B cell (primary cell): Measurements from ENCODE around the gene RNF224. TPM values are rescaled to one million over a fixed set of nuclear protein-coding genes. Genes with fewer than 3 reads are reported as not detected.

ENCODE experiments used
- ATAC-seq: fragments of 200-7000 bp; cut with Tn5 transposase; one replicate; pipeline ENCODE4 v1.10.0; 2021; ENCODE audit warnings: low read depth, mild to moderate bottlenecking, moderate number of reproducible peaks, moderate library complexity
- CTCF ChIA-PET: fragments of 350-600 bp; sonication (Branson Sonifier 250); formaldehyde crosslinking; loops from one replicate; lab custom pipeline; 2021; ENCODE audit warnings: antibody characterized with exemption, inconsistent platforms; lab: Charles Lee
- POLR2A ChIA-PET: fragments of 350-600 bp; sonication (Branson Sonifier 250); formaldehyde crosslinking; loops from one replicate; lab custom pipeline; 2021; ENCODE audit warnings: antibody characterized with exemption; lab: Charles Lee
- DNase-seq: peaks from one replicate; pipeline ENCODE4 v3.0.0; 2013
- H2AFZ ChIP-seq: 2 replicates; pipeline ENCODE4 v1.6.1; 2012; ENCODE audit warnings: mild to moderate bottlenecking, low read depth, low read length; ENCODE audit not compliant: insufficient read depth, poor library complexity, severe bottlenecking
- H3K27ac ChIP-seq, 2 donors: 1 replicate in 1 of 2; 2 replicates in 1 of 2; pipeline ENCODE4 v1.5.1; 2012 to 2013; ENCODE audit warnings: low read length in 2 of 2, mild to moderate bottlenecking in 2 of 2, moderate library complexity in 1 of 2
- H3K27me3 ChIP-seq, 4 experiments: fragments of 200-600 bp in 1 of 4; sonication (generic) in 1 of 4; replicated peaks in 1 of 4; 1 replicate in 2 of 4; 2 replicates in 2 of 4; pipeline versions ENCODE4 v1.6.1 to v1.7.0; 2013 to 2016; ENCODE audit warnings: low read length in 3 of 4, mild to moderate bottlenecking in 2 of 4, mixed read lengths in 1 of 4, moderate library complexity in 1 of 4; ENCODE audit not compliant: insufficient read depth in 4 of 4, control insufficient read depth in 3 of 4; ENCODE audit errors: control extremely low read depth in 1 of 4
- H3K36me3 ChIP-seq, 2 experiments: replicated peaks in 1 of 2; 1 replicate in 1 of 2; 2 replicates in 1 of 2; pipeline versions ENCODE4 v1.6.1 to v1.7.1; 2013; ENCODE audit warnings: low read length in 1 of 2; ENCODE audit not compliant: insufficient read depth in 2 of 2, control insufficient read depth in 1 of 2; ENCODE audit errors: control extremely low read depth in 1 of 2, extremely low read depth in 1 of 2
- H3K4me1 ChIP-seq, 2 donors: fragments of 200-600 bp in 1 of 2; sonication (generic) in 1 of 2; 1 replicate in 1 of 2; 2 replicates in 1 of 2; pipeline versions ENCODE4 v1.5.1 to v1.6.1; 2013 to 2017; ENCODE audit warnings: low read length in 2 of 2; ENCODE audit not compliant: control insufficient read depth in 2 of 2, insufficient read depth in 2 of 2
- H3K4me2 ChIP-seq: replicated peaks from 2 replicates; pipeline ENCODE3; 2012; ENCODE audit warnings: mild to moderate bottlenecking, low read depth, low read length; ENCODE audit not compliant: poor library complexity, severe bottlenecking
- H3K4me3 ChIP-seq, 5 experiments: fragments of 200-600 bp in 1 of 5; sonication (generic) in 1 of 5; 1 replicate in 3 of 5; 2 replicates in 2 of 5; pipeline versions ENCODE4 v1.5.1 to v1.7.0; 2011 to 2016; ENCODE audit warnings: low read length in 4 of 5, mild to moderate bottlenecking in 4 of 5, low read depth in 2 of 5, control low read depth in 1 of 5, moderate library complexity in 1 of 5; ENCODE audit not compliant: insufficient read depth in 1 of 5; ENCODE audit errors: control extremely low read depth in 1 of 5, extremely low read depth in 1 of 5
- H3K79me2 ChIP-seq: fragments of 200-600 bp; sonication (generic); one replicate; pipeline ENCODE4 v1.6.0; 2016; ENCODE audit warnings: low read length; ENCODE audit not compliant: control insufficient read depth, insufficient read depth
- H3K9ac ChIP-seq: fragments of 200-600 bp; sonication (generic); 2 replicates; pipeline ENCODE4 v1.6.1; 2017; ENCODE audit warnings: mild to moderate bottlenecking, low read length, moderate library complexity
- H3K9me3 ChIP-seq, 3 donors: one replicate each; pipeline versions ENCODE4 v1.6.1 to v1.7.1; 2013; ENCODE audit warnings: low read length in 2 of 3; ENCODE audit not compliant: control insufficient read depth in 2 of 3, insufficient read depth in 1 of 3; ENCODE audit errors: control extremely low read depth in 1 of 3
- H4K20me1 ChIP-seq: 2 replicates; pipeline ENCODE4 v1.6.0; 2012; ENCODE audit warnings: mild to moderate bottlenecking, low read length; ENCODE audit not compliant: insufficient read depth, control insufficient read depth, poor library complexity, severe bottlenecking
- H3K27ac Mint-ChIP-seq: one replicate; pipeline ENCODE4 v1.8.0; 2021; ENCODE audit warnings: mixed read lengths
- H3K27me3 Mint-ChIP-seq: one replicate; pipeline ENCODE4 v1.8.0; 2021; ENCODE audit warnings: mixed read lengths
- H3K4me1 Mint-ChIP-seq: one replicate; pipeline ENCODE4 v1.8.0; 2021; ENCODE audit warnings: mixed read lengths
- H3K4me3 Mint-ChIP-seq: one replicate; pipeline ENCODE4 v1.8.0; 2021; ENCODE audit warnings: mixed read lengths
- H3K9me3 Mint-ChIP-seq: one replicate; pipeline ENCODE4 v1.8.0; 2022; ENCODE audit warnings: mixed read lengths; ENCODE audit not compliant: insufficient read depth
- CTCF ChIP-seq: fragments of 200-600 bp; IDR thresholded peaks from one replicate; pipeline ENCODE4 v1.8.0; 2022; ENCODE audit warnings: antibody characterized with exemption, mild to moderate bottlenecking
- EZH2 ChIP-seq: IDR thresholded peaks from 2 replicates; pipeline ENCODE4 v1.6.1; 2012; ENCODE audit warnings: borderline replicate concordance, low read depth, mild to moderate bottlenecking, moderate library complexity, low read length; ENCODE audit not compliant: insufficient read depth, poor library complexity, severe bottlenecking
- WGBS: methylation state at CpG from one replicate; pipeline ENCODE4 v1.1.5; 2013; ENCODE audit warnings: missing lambda C conversion rate; ENCODE audit not compliant: insufficient coverage; 5-methylcytosine and 5-hydroxymethylcytosine counted together
- intact Hi-C: fragments of 100-400 bp; cut with micrococcal nuclease; formaldehyde crosslinking; loops from one replicate; pipeline ENCODE4 v1.10.0; 2022
- polyA plus RNA-seq: library from polyadenylated mRNA; depleted of rRNA; stranded (reverse); fragments of >200 nt; gene quantifications from 2 replicates; pipeline ENCODE4 v1.2.3, GENCODE V29; 2012
- total RNA-seq, 2 donors: library from RNA; stranded (reverse); fragments of 120-200 nt in 1 of 2; gene quantifications; 1 replicate in 1 of 2; 2 replicates in 1 of 2; pipeline versions ENCODE4 v1.2.3 to v1.2.4, GENCODE V29; 2013 to 2022

The RNF224 gene
- total and polyA plus RNA-seq, 2 donors (not counting 1 experiment from before 2014, with no cell fraction given): not detected

DNA sequence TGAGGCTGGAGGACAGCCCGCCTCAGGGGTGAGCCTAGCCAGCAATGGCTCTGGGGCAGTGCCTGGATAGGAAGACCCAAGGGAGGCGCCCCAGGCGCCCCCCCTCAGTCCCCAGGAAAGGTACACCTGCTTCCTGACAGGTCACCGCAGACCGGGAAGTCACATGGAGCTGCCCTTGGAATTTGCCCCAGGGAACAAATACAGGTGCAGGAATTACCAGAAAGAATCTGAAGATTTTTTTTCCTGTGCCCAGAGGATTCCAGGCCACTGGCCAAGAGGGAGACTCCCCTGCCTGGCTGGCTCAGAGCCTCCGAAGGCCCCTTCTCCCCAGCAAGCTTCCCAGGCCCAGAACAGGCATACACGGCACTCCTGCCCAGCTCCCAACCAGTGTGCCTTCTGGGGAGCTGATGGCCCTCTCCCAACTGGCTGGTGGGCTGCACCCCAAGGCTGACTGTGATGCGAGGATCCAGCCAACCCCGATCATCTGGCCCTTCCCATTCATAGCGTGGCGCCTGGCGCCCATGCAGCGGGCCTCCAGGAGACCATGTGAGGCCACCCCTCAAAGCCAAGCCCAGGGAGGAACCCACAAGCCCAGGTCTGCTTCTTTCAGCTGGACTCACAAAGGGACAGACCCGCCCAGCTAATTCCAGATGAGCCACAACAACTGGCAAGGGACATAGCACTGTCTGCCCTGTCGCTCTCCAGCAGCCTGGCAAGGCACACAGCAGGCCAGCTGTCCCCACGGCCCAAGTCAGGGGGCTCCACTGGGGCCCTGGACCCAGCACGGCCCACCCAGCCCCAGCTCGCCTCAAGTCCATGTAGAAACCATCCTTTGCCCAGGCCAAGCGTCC lies 29.0 kb upstream of the RNF224 start:
- peak overlapping the region; percentile 77 for H3K4me3 Mint-ChIP-seq
- 96% methylated on average over 19 of the region's 19 CpGs for WGBS
- H3K4me1 Mint-ChIP-seq: peaks cover 17% of the 10 kb centered on the region
- no peaks in the 10 kb centered on the region for H3K36me3 ChIP-seq
- H4K20me1 ChIP-seq: peaks cover 38% of the 10 kb centered on the region
- H3K27me3 ChIP-seq: peaks cover 0 to 6% (median 0%) of the 10 kb centered on the region in 4 experiments
- no peak overlapping the region for H3K27ac Mint-ChIP-seq
- peaks cover 16 to 22% of the 10 kb centered on the region in 2 donors for H3K4me1 ChIP-seq
- peaks cover 78% of the 10 kb centered on the region for H3K79me2 ChIP-seq
- POLR2A ChIA-PET: interaction anchor here (2.0 kb wide), 1 partner anchor 10 kb away, joined by 18 read pairs; the partner anchor contains the start of genes ANAPC2 and SSNA1
- no peak for TF ChIP-seq CTCF
- TF ChIP-seq EZH2: no peak
- no peak overlapping the region for H3K27ac ChIP-seq
- no peak overlapping the region for H3K9ac ChIP-seq
- H3K9me3 Mint-ChIP-seq: no peaks in the 10 kb centered on the region
- CTCF ChIA-PET: interaction anchor here (1.2 to 1.5 kb wide), 2 partner anchors 9 to 29 kb away, joined by 3 to 7 read pairs; partner anchors contain the start of genes ANAPC2, RNF224 and SSNA1
- intact Hi-C loops: no loop called here
- H2AFZ ChIP-seq: no peak overlapping the region
- H3K9me3 ChIP-seq: no peaks in the 10 kb centered on the region
- ATAC-seq (no peak), DNase-seq (no peak)
- H3K4me2 ChIP-seq: no peak overlapping the region
- no peak overlapping the region for H3K4me3 ChIP-seq
- no peaks in the 10 kb centered on the region for H3K27me3 Mint-ChIP-seq

DNA sequence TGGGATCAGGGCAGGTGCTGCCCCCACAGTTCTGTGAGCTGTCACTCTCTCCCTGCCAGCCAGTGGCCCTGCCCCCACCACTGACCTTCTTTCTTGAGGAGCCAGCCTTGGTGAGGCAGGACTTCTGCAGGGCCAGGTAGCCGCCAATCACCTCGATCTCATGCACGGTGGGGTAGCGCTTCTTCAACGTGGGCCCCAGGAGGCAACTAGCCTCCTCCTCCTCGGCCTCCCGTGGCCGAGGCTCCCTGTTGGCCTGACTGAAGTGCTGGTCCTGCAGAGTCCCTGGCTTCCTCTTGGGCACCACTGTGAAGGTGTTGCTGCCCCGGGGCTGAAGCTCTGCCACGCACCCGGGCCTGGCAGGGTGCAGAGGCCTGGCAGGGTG lies 28.4 kb upstream of the RNF224 start:
- Histone ChIP-seq H3K4me3 (no peak overlapping the region), H3K9me3 (no peaks in the 10 kb centered on the region), H3K9ac (no peak overlapping the region), H4K20me1 (peaks cover 44% of the 10 kb centered on the region), H3K4me1 (peaks cover 20 to 28% of the 10 kb centered on the region in 2 donors), H3K4me2 (peak overlapping the region; percentile 96), H3K27ac (no peak overlapping the region), H3K27me3 (peaks cover 0 to 6% (median 0%) of the 10 kb centered on the region in 4 experiments), H2AFZ (no peak overlapping the region), H3K36me3 (peaks cover 0 to 2% of the 10 kb centered on the region in 2 experiments), H3K79me2 (peaks cover 80% of the 10 kb centered on the region)
- DNase-seq (no peak), ATAC-seq (no peak)
- Mint-ChIP-seq H3K9me3 (no peaks in the 10 kb centered on the region), H3K4me3 (peak overlapping the region; percentile 77), H3K27me3 (no peaks in the 10 kb centered on the region), H3K27ac (no peak overlapping the region), H3K4me1 (peaks cover 18% of the 10 kb centered on the region)
- ChIA-PET POLR2A (interaction anchor here (0.6 to 2.0 kb wide), 2 partner anchors 11 to 76 kb away, joined by 3 to 18 read pairs; partner anchors contain the start of genes ANAPC2 and SSNA1), CTCF (interaction anchor here (1.5 kb wide), 1 partner anchor 10 kb away, joined by 7 read pairs; the partner anchor contains the start of genes ANAPC2 and SSNA1)
- 97% methylated on average over 11 of the region's 11 CpGs for WGBS
- TF ChIP-seq CTCF (no peak), EZH2 (no peak)
- intact Hi-C loops: no loop called here
